Measurements from ENCODE around the gene RHOH.

Gene RHOH

DNA sequence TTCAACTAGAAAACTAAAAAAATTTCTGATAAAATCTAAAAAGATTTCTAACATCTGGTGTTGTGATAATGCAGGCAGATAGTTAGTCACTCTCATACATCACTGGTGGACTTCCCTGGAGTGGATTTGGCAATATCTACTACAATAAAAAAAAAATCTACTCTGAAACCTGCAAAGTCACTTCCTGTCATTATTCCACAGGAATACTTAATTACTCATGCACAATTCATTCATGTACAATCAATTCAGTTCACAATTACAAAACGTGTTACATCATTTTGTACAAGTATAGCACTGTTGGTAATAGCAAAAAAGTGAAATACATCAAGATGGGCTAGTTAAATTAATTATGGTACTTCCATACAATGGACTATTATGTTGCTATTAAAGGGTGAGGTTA lies 16.5 kb upstream of the RHOH start (continued):
- TF ChIP-seq ZNF274 (IDR thresholded peaks at IDR 0.05; ENCODE audit: low read length), result no peak
- TF ChIP-seq ZNF274 (tag by site-specific recombination; IDR thresholded peaks at IDR 0.05; ENCODE audit: borderline replicate concordance), result no peak
- no peak for TF ChIP-seq KLF16 (tag by site-specific recombination; IDR thresholded peaks at IDR 0.05)
- no peak for TF ChIP-seq ZNF10 (tag by site-specific recombination; IDR thresholded peaks at IDR 0.05)
- TF ChIP-seq ZBTB1 (tag by site-specific recombination; IDR thresholded peaks at IDR 0.05), result no peak
- TF ChIP-seq MEIS1 (CRISPR knock-in tag; IDR thresholded peaks at IDR 0.05; ENCODE audit: borderline replicate concordance), result no peak

DNA sequence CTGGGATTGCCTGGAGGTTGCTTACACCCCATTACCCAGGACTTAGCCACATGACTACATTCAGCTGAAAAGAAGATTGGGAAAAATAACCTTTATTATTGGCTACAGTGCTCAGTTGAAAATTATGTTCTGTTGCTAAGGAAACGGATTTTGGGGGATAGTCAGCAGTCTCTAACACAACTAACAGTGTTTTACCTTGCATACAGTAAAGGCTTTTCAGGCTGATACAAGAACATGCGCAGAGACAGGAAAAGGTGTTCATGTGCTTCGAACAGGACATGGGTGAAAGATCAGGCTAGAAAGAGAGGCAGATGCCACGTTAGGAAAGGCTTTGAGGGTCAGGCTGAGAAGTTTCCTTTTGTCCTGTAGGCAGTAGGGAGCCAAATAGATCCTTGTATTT lies 14.8 kb upstream of the RHOH start:
- POLR2A ChIA-PET, result no interaction called here
- Histone ChIP-seq H3K4me3 (ENCODE audit: low read depth, low read length) (no peak overlapping the region), H3K4me1 (ENCODE audit: control insufficient read depth, insufficient read depth, low read length) (no peaks in the 10 kb centered on the region), H3K27ac (ENCODE audit: extremely low read depth, low read depth, low read length) (no peak overlapping the region), H3K9me3 (ENCODE audit: control insufficient read depth, insufficient read depth, low read depth, low read length) (no peaks in the 10 kb centered on the region), H3K36me3 (ENCODE audit: control insufficient read depth in 2 of 2, insufficient read depth in 1 of 2, low read length in 2 of 2) (no peaks in the 10 kb centered on the region)
- CTCF ChIA-PET, result no interaction called here
- no peak for TF ChIP-seq ZNF626 (tag by site-specific recombination; IDR thresholded peaks at IDR 0.05)
- TF ChIP-seq ZNF514 (tag by site-specific recombination; IDR thresholded peaks at IDR 0.05), result no peak
- no peak for TF ChIP-seq FEZF1 (tag by site-specific recombination; IDR thresholded peaks at IDR 0.05)
- TF ChIP-seq GLI4 (tag by site-specific recombination; IDR thresholded peaks at IDR 0.05), result no peak
- TF ChIP-seq ZNF10 (tag by site-specific recombination; IDR thresholded peaks at IDR 0.05), result no peak
- TF ChIP-seq ZFP69B (tag by site-specific recombination; IDR thresholded peaks at IDR 0.05), result no peak
- TF ChIP-seq REPIN1 (tag by site-specific recombination; IDR thresholded peaks at IDR 0.05; ENCODE audit: low read depth), result no peak
- TF ChIP-seq ZNF548 (tag by site-specific recombination; IDR thresholded peaks at IDR 0.05), result no peak
- TF ChIP-seq, protein P1, sequence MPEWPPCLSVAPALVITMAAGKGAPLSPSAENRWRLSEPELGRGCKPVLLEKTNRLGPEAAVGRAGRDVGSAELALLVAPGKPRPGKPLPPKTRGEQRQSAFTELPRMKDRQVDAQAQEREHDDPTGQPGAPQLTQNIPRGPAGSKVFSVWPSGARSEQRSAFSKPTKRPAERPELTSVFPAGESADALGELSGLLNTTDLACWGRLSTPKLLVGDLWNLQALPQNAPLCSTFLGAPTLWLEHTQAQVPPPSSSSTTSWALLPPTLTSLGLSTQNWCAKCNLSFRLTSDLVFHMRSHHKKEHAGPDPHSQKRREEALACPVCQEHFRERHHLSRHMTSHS (tag by site-specific recombination; IDR thresholded peaks at IDR 0.05), result no peak
- TF ChIP-seq, protein P2, sequence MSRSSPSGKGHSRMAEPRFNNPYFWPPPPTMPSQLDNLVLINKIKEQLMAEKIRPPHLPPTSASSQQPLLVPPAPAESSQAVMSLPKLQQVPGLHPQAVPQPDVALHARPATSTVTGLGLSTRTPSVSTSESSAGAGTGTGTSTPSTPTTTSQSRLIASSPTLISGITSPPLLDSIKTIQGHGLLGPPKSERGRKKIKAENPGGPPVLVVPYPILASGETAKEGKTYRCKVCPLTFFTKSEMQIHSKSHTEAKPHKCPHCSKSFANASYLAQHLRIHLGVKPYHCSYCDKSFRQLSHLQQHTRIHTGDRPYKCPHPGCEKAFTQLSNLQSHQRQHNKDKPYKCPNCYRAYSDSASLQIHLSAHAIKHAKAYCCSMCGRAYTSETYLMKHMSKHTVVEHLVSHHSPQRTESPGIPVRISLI (tag by site-specific recombination; IDR thresholded peaks at IDR 0.05), result no peak
- TF ChIP-seq OSR2 (tag by site-specific recombination; IDR thresholded peaks at IDR 0.05), result no peak
- TF ChIP-seq ZNF529 (tag by site-specific recombination; IDR thresholded peaks at IDR 0.05; ENCODE audit: insufficient replicate concordance), result no peak
- TF ChIP-seq ZNF335 (tag by site-specific recombination; conservative IDR thresholded peaks at IDR 0.05), result no peak

DNA sequence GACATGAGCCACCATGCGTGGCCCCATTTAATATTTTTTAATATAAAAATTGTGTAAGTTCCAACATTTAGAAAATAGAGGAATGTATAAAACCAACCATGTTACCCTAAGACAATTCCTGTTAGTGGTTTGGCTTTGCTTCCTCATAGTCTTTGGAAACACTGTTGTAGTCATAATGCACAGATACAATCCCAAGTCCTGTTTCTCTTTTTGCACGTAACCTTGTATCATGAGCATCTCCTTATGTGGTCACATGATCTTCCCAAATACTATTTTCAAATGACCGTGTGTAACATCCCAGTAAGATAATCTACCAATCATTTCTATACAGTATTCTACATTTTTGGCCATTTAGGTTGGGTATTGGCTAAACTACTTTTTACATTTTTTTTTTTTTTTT lies 13.9 kb upstream of the RHOH start:
- POLR2A ChIA-PET, result no interaction called here
- H3K4me1 ChIP-seq (ENCODE audit: control insufficient read depth, insufficient read depth, low read length), result no peaks in the 10 kb centered on the region

More for the DNA sequence above, 13.9 kb upstream of the RHOH start:
- TF ChIP-seq, protein P1 (tag by site-specific recombination; IDR thresholded peaks at IDR 0.05), result no peak
- TF ChIP-seq ZNF175 (tag by site-specific recombination; IDR thresholded peaks at IDR 0.05), result no peak
- TF ChIP-seq, protein P3, sequence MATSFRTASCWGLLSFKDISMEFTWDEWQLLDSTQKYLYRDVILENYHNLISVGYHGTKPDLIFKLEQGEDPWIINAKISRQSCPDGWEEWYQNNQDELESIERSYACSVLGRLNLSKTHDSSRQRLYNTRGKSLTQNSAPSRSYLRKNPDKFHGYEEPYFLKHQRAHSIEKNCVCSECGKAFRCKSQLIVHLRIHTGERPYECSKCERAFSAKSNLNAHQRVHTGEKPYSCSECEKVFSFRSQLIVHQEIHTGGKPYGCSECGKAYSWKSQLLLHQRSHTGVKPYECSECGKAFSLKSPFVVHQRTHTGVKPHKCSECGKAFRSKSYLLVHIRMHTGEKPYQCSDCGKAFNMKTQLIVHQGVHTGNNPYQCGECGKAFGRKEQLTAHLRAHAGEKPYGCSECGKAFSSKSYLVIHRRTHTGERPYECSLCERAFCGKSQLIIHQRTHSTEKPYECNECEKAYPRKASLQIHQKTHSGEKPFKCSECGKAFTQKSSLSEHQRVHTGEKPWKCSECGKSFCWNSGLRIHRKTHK (tag by site-specific recombination; IDR thresholded peaks at IDR 0.05), result no peak
- no peaks in the 10 kb centered on the region for H3K36me3 ChIP-seq (ENCODE audit: control insufficient read depth in 2 of 2, insufficient read depth in 1 of 2, low read length in 2 of 2)
- no peak overlapping the region for H3K4me3 ChIP-seq (ENCODE audit: low read depth, low read length)
- no peaks in the 10 kb centered on the region for H3K9me3 ChIP-seq (ENCODE audit: control insufficient read depth, insufficient read depth, low read depth, low read length)
- no peak overlapping the region for H3K27ac ChIP-seq (ENCODE audit: extremely low read depth, low read depth, low read length)
- CTCF ChIA-PET, result no interaction called here
